Measurements from ENCODE around the gene C2CD2.

The C2CD2 gene

GRCh38 chr21:41979751-41980369, 26.0 kb upstream of the C2CD2 start:
- TF ChIP-seq, protein P1, sequence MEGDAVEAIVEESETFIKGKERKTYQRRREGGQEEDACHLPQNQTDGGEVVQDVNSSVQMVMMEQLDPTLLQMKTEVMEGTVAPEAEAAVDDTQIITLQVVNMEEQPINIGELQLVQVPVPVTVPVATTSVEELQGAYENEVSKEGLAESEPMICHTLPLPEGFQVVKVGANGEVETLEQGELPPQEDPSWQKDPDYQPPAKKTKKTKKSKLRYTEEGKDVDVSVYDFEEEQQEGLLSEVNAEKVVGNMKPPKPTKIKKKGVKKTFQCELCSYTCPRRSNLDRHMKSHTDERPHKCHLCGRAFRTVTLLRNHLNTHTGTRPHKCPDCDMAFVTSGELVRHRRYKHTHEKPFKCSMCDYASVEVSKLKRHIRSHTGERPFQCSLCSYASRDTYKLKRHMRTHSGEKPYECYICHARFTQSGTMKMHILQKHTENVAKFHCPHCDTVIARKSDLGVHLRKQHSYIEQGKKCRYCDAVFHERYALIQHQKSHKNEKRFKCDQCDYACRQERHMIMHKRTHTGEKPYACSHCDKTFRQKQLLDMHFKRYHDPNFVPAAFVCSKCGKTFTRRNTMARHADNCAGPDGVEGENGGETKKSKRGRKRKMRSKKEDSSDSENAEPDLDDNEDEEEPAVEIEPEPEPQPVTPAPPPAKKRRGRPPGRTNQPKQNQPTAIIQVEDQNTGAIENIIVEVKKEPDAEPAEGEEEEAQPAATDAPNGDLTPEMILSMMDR (IDR thresholded peaks at IDR 0.05) = no peak
- no peak for DNase-seq
- Mint-ChIP-seq H3K4me3 (no peak overlapping the region), H3K27me3 (ENCODE audit: low read depth, poor library complexity) (peaks cover 14% of the 10 kb centered on the region), H3K9me3 (peaks cover 28% of the 10 kb centered on the region), H3K27ac (no peak overlapping the region), H3K4me1 (no peaks in the 10 kb centered on the region), H3K36me3 (ENCODE audit: low read depth) (no peaks in the 10 kb centered on the region)

DNA sequence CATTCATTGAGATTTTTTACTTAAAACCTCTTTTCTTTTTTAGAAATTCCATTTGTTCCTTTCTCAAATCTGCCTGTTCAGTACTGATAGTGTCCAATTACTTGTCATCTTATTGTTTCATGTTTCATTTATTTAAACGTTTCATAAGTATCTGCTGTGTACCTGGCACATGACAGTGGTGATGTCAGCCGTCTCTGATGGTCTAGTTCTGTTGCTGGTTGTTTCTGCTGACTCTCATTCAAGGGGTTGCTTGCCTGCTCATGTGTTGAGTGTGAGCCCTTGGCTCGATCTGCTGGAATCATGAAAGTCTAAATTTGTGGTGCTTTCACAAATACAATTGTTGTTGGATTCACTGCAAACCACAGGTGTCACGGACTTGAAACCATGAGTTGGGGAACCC, 25.5 kb upstream of the C2CD2 start:
- DNase-seq = no peak
- Mint-ChIP-seq H3K27me3 (ENCODE audit: low read depth, poor library complexity) (peaks cover 12% of the 10 kb centered on the region), H3K27ac (no peak overlapping the region), H3K9me3 (peaks cover 28% of the 10 kb centered on the region), H3K4me3 (no peak overlapping the region), H3K4me1 (peaks cover 2% of the 10 kb centered on the region), H3K36me3 (ENCODE audit: low read depth) (no peaks in the 10 kb centered on the region)
- TF ChIP-seq, protein P1 (IDR thresholded peaks at IDR 0.05) = no peak

DNA sequence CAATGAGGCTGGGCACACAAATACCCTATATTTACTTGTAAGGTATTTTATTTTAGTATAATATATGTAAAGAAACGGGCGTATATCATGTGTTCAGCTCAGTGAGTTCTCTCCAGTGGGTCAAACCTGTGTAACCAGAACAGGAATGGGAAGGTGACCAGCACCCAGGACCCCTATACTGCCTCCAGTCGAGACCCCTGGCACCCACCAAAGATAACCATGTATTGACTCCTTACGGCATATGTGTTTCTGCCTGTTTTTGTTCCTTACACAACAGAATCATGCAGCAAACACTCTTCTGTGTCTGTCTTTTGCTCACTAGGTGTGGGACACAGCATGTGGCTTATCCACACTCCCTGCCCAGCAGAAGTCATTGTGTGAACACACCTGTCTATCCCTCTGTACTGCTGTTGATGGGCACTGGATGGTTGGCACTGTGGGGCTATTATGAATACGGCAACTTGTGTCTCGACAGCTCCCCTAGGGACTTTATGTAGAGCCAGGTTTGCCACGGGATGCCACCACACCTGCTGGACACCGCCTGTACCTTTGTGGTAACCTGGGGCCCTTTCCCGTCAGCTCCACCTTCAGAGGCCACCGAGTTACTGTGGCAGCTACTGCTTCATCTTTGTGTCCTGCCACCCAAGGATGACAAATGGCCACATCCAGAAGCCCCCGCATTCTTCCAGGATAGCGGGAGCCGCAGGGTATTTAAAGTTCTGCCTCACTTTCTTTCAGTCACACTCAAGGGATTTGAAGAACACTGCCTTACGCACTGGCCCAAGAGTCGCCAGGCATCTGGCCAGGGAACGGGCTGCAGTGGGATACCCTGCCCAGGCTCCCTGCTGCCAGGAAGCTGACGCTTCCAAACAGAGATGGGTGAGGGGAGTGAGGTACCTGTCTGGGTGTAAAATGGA, 23.5 kb upstream of the C2CD2 start:
- Mint-ChIP-seq H3K27ac (no peak overlapping the region), H3K4me3 (no peak overlapping the region), H3K9me3 (peaks cover 21% of the 10 kb centered on the region), H3K27me3 (ENCODE audit: low read depth, poor library complexity) (peaks cover 13% of the 10 kb centered on the region), H3K36me3 (ENCODE audit: low read depth) (peaks cover 5% of the 10 kb centered on the region), H3K4me1 (peaks cover 15% of the 10 kb centered on the region)
- TF ChIP-seq, protein P1 (IDR thresholded peaks at IDR 0.05) = no peak
- no peak for DNase-seq

GRCh38 chr21:41976611-41977010, 22.8 kb upstream of the C2CD2 start:
- peaks cover 15% of the 10 kb centered on the region for H3K4me1 Mint-ChIP-seq
- no peak overlapping the region for H3K4me3 Mint-ChIP-seq
- H3K27me3 Mint-ChIP-seq (ENCODE audit: low read depth, poor library complexity) = peaks cover 12% of the 10 kb centered on the region
- H3K9me3 Mint-ChIP-seq = peaks cover 19% of the 10 kb centered on the region
- H3K36me3 Mint-ChIP-seq (ENCODE audit: low read depth) = peaks cover 5% of the 10 kb centered on the region
- no peak for DNase-seq
- TF ChIP-seq, protein P1 (IDR thresholded peaks at IDR 0.05) = no peak
- H3K27ac Mint-ChIP-seq = no peak overlapping the region

DNA sequence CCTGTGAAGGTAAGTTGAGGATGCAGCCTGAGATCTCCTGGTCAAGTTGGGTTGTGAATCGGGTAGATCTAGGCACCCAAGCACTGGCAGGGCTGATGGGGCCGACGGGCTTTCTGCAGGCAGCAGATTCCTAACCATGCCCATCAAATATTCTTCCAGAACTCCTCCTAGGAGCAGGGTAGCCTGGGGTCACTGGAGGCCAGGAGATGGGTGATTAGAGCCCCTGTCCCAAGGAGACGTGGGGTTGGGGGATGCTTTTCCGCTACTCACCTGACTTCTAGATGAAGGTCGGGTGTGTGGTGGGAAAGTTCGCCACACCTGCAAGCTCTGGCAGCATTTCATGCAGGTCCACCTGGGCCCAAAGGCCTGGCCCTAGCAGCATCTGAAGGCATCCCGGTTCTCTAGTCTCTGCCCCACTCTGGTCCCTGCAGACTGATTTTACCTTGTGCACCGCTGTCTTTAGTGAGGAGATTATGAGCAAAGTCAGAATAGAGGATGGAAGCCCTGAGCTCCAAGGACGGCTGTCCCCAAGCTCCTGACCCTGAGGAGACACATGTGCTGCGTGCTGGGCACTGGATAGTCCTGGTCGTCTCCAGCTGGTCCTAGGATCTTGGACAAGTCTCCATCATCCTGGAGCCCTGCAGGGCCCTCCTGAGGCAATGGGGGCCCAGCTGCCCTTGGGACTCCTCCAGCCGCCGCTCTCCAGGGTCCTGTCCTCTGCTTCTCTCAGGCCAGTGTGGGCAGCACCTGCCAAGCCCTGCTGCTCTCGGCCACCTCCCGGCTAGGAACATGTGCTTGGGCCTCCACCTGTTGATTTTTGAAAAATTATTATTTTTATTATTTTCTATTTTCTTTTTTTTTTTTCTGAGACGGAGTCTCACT, 21.8 kb upstream of the C2CD2 start:
- Mint-ChIP-seq H3K27ac (no peak overlapping the region), H3K9me3 (peaks cover 22% of the 10 kb centered on the region), H3K4me3 (no peak overlapping the region), H3K27me3 (ENCODE audit: low read depth, poor library complexity) (peaks cover 12% of the 10 kb centered on the region), H3K4me1 (peaks cover 22% of the 10 kb centered on the region), H3K36me3 (ENCODE audit: low read depth) (peaks cover 5% of the 10 kb centered on the region)
- TF ChIP-seq, protein P1 (IDR thresholded peaks at IDR 0.05) = no peak
- peak; percentile 56 for DNase-seq
